ENCODE measurements around the gene DNTT.

- TF ChIP-seq POLR2A (IDR thresholded peaks at IDR 0.05) (no peak), CTCF (IDR thresholded peaks at IDR 0.05) (no peak), EP300 (IDR thresholded peaks at IDR 0.05) (no peak)
Measured at GRCh38 chr10:96298362-96298761, 5.9 kb upstream of the DNTT start.

Data from sigmoid colon (tissue), 4 donors.